ENCODE results near the gene PSTPIP1.

GRCh38 chr15:76976572-76977270, 18.2 kb upstream of the PSTPIP1 start:
- no peak for TF ChIP-seq CTCF (IDR thresholded peaks at IDR 0.05)
- TF ChIP-seq POLR2AphosphoS5 (IDR thresholded peaks at IDR 0.05), result no peak

Data from breast epithelium (tissue), 3 donors.